Mesothelial cell of epicardium (in vitro differentiated cells): ENCODE results near the gene CANT1. TPM values are rescaled to one million over a fixed set of nuclear protein-coding genes. Genes with fewer than 3 reads are reported as not detected.

ENCODE experiments used
- DNase-seq, 2 experiments: peaks; one replicate each; pipeline ENCODE4 v3.0.0; 2021; ENCODE audit warnings: low spot score in 2 of 2; ENCODE audit not compliant: unreplicated experiment in 2 of 2
- H3K27ac Mint-ChIP-seq: 2 replicates; pipeline ENCODE4 v1.8.0; 2021; ENCODE audit warnings: mixed read lengths
- H3K27me3 Mint-ChIP-seq: 2 replicates; pipeline ENCODE4 v1.8.0; 2021; ENCODE audit warnings: low read depth, mixed read lengths
- H3K36me3 Mint-ChIP-seq: 2 replicates; pipeline ENCODE4 v1.8.0; 2021; ENCODE audit warnings: mixed read lengths
- H3K4me1 Mint-ChIP-seq: 2 replicates; pipeline ENCODE4 v1.8.0; 2021; ENCODE audit warnings: mixed read lengths
- H3K4me3 Mint-ChIP-seq: 2 replicates; pipeline ENCODE4 v1.8.0; 2021; ENCODE audit warnings: mild to moderate bottlenecking, moderate library complexity, mixed read lengths
- H3K9me3 Mint-ChIP-seq: 2 replicates; pipeline ENCODE4 v1.8.0; 2021; ENCODE audit warnings: mixed read lengths
- total RNA-seq: library from RNA; stranded (reverse); gene quantifications from 3 replicates; pipeline ENCODE4 v1.2.1, GENCODE V29; 2021
- TF ChIP-seq, protein P1 (sequence below): fragments of 200-600 bp; sonication (generic); IDR thresholded peaks from one replicate; pipeline ENCODE4 v1.5.0; 2021; ENCODE audit warnings: antibody characterized with exemption; ENCODE audit not compliant: unreplicated experiment

CANT1 gene
- total RNA-seq, 1 donor from 2014 or later, result 68.2 TPM

DNA sequence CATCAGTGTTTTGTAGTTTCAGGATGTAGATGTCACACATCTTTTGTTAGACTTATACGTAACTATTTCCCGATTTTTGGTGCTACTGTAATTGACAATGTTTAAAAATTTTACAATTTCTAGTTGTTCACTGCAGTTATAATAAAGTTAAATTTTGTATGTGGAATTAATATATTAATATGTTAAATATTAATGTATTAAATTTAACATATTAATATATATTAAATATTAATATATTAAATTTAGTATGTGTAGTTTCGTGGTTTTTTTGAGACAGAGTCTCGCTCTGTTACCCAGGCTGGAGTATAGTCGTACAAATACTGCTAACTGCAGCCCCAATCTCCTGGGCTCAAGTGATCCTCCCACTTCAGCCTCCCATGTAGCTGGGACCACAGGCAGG is 24.2 kb downstream of the CANT1 start:
- H3K9me3 Mint-ChIP-seq, result no peaks in the 10 kb centered on the region
- H3K27me3 Mint-ChIP-seq, result no peaks in the 10 kb centered on the region
- TF ChIP-seq, protein P1, sequence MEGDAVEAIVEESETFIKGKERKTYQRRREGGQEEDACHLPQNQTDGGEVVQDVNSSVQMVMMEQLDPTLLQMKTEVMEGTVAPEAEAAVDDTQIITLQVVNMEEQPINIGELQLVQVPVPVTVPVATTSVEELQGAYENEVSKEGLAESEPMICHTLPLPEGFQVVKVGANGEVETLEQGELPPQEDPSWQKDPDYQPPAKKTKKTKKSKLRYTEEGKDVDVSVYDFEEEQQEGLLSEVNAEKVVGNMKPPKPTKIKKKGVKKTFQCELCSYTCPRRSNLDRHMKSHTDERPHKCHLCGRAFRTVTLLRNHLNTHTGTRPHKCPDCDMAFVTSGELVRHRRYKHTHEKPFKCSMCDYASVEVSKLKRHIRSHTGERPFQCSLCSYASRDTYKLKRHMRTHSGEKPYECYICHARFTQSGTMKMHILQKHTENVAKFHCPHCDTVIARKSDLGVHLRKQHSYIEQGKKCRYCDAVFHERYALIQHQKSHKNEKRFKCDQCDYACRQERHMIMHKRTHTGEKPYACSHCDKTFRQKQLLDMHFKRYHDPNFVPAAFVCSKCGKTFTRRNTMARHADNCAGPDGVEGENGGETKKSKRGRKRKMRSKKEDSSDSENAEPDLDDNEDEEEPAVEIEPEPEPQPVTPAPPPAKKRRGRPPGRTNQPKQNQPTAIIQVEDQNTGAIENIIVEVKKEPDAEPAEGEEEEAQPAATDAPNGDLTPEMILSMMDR, result no peak
- H3K27ac Mint-ChIP-seq, result no peak overlapping the region
- H3K4me3 Mint-ChIP-seq, result no peak overlapping the region
- peaks cover 6% of the 10 kb centered on the region for H3K36me3 Mint-ChIP-seq
- H3K4me1 Mint-ChIP-seq, result peaks cover 18% of the 10 kb centered on the region
- no peak for DNase-seq

DNA sequence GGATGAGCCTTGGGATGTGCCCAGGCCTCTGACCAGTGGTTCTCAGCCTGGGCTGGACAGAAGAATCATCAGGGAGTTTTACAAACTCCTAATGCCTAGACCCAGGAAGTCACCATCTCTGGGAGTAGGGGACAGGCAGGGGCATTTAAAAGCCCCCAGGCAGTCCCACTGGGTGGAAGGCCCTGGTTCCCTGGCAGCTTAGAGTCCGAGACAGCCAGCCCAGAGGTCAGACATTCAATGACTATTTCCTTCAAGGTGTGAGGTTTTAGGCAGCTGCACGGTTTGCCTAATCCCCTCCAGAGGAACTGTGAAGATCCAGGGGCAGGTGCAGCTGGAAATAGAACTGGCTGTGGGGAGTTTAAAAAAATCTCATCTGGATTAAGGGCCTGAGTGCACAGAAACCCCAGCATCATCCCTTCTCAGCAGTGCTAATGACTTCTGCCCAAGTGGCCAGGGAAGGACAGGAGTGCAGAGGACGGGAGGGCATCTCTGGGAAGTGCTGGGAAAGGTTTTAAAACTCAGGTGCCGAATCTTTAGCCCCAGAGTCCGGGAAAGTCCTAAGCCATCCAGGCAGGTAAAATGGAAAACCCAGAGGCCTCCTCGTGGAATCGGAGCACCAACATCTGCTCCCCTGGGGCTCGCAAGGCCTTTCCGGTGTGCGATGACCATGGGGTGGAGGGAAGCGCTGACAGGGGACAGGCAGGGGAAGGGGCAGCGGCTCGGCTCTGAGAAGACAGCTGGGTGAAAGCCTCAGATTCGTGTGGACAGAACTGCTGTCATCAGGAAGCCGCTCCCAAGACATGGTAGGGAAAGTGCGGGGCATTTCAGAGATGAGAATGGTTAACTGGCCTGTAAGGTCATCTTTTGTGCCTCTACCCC is 28.3 kb downstream of the CANT1 start:
- no peaks in the 10 kb centered on the region for H3K9me3 Mint-ChIP-seq
- no peak for DNase-seq
- H3K4me1 Mint-ChIP-seq, result peaks cover 34% of the 10 kb centered on the region
- peak overlapping the region; percentile 71 for H3K27ac Mint-ChIP-seq
- TF ChIP-seq, protein P1, result no peak
- H3K27me3 Mint-ChIP-seq, result no peaks in the 10 kb centered on the region
- H3K4me3 Mint-ChIP-seq, result no peak overlapping the region
- no peaks in the 10 kb centered on the region for H3K36me3 Mint-ChIP-seq

DNA sequence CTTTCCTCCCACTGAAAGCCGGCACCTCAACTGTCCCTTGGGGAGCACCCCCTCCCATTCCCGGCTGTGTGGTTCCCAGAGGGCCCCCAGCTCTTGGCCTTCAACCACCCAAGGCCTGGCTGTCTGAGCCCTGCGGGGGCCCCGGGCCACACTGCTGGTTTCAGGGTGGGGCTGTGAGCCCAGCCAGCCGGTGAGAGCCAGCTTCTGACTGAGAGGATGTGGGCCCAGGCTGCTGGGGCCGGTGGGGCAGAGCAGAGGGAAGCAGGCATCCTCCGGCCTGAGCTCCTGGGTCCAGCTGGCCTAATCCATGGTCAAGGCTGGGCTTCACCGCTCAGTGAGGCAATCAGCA is 29.0 kb downstream of the CANT1 start:
- Mint-ChIP-seq H3K36me3 (no peaks in the 10 kb centered on the region), H3K27me3 (no peaks in the 10 kb centered on the region), H3K4me1 (peaks cover 34% of the 10 kb centered on the region), H3K9me3 (no peaks in the 10 kb centered on the region), H3K27ac (peak overlapping the region; percentile 92), H3K4me3 (no peak overlapping the region)
- no peak for DNase-seq
- TF ChIP-seq, protein P1, result no peak

DNA sequence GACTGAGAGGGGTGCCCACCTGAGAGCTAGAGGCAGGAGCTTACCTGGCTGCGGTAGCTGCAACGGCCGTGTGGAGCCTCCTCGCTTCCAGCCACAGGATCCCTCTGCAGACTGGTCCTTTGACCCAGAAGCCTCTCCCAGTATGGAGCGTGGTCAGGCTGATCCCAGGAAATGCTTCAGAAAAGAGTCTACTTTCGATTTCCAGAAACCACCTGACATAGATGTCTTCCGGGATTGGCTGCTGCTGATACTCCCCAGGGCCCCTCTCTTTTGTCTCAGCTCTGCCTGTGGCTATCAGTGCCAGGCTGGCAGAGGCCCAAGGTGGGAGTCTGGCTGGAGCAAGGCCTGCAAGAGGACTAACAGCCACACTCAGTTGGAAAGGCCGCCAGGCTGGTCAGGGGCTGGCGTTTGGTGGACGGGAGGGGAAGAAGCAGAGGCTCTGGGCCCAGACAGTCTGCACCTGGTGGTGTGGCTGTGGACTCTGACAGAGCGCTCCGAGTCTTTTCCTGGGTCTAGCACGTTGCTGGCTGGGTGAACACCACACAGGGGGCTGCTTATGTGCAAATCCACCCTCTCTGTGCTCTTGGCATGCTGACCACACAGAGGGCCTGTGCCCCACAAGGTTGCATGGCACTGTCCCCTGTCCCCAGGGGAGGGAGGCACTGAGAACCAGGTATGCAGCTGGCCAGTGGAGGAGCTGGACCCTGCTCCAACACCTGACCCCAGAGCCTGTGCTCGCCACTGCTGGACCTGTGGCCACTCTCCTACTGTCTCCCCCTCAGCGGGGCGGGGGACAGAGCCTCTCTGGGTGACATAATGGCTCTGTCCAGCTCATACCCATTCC is 29.6 kb downstream of the CANT1 start, which contains the start of gene LGALS3BP:
Gene LGALS3BP (minus strand): TSS at position 144 of the 844 bp plus-strand sequence. CDS start 2,732 bp downstream, outside the sequence.
- Mint-ChIP-seq H3K36me3 (no peaks in the 10 kb centered on the region), H3K4me1 (peaks cover 39% of the 10 kb centered on the region), H3K27ac (peak within 1 kb of the TSS; percentile 92), H3K9me3 (no peaks in the 10 kb centered on the region), H3K27me3 (no peaks in the 10 kb centered on the region), H3K4me3 (peak within 1 kb of the TSS; percentile 54)
- peak in 1 of 2 experiments; percentile 73 for DNase-seq
- TF ChIP-seq, protein P1, result no peak

DNA sequence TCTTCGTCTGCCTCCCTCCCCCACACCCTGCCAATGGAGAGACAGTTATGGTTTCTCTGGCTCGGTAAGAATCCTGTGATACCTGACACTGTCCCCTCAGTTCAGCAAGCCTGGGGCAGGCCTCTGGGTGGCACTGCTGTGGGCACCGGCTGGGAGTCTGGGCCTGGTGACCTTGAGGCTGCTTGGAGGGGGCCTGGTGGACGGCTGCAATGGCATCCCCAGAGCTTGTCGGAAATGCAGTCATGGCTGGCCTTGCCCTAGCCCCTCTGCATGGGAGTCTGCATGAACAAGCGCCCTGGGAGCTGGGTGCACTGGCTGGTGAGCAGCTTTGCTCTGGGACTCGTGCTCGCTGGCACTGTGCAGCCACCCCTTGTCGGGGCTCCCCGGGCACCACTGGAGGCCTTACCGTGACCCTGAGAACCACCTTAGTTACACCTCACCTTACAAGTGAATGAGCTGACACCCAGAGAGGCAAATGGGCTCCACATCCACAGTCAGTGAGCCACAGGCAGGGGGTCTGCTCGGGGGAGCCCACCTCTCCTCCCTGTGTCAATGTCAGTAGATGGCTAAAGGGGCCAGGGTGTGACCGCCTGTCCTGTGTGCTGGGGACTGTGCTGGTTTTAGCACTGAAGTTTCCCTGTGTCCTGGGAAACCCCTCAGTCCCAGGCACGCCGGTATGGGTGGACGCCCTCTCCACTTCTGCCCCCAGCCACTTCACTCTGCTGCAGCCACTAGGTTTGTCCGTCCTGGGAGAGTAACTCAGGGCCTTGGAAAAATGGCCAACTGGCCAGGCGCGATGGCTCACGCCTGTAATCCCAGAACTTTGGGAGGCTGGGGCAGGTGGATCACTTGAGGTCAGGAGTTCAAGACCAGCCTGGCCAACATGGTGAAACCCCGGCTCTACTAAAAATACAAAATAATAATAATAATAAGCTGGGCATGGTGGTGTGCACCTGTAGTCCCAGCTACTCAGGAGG is 31.3 kb downstream of the CANT1 start:
- Mint-ChIP-seq H3K9me3 (no peaks in the 10 kb centered on the region), H3K4me3 (peak overlapping the region; percentile 54), H3K4me1 (peaks cover 44% of the 10 kb centered on the region), H3K36me3 (no peaks in the 10 kb centered on the region), H3K27me3 (no peaks in the 10 kb centered on the region), H3K27ac (peak overlapping the region; percentile 76)
- TF ChIP-seq, protein P1, result no peak
- DNase-seq, result no peak
